ENCODE measurements around the gene BOD1L1.

The BOD1L1 gene

DNA sequence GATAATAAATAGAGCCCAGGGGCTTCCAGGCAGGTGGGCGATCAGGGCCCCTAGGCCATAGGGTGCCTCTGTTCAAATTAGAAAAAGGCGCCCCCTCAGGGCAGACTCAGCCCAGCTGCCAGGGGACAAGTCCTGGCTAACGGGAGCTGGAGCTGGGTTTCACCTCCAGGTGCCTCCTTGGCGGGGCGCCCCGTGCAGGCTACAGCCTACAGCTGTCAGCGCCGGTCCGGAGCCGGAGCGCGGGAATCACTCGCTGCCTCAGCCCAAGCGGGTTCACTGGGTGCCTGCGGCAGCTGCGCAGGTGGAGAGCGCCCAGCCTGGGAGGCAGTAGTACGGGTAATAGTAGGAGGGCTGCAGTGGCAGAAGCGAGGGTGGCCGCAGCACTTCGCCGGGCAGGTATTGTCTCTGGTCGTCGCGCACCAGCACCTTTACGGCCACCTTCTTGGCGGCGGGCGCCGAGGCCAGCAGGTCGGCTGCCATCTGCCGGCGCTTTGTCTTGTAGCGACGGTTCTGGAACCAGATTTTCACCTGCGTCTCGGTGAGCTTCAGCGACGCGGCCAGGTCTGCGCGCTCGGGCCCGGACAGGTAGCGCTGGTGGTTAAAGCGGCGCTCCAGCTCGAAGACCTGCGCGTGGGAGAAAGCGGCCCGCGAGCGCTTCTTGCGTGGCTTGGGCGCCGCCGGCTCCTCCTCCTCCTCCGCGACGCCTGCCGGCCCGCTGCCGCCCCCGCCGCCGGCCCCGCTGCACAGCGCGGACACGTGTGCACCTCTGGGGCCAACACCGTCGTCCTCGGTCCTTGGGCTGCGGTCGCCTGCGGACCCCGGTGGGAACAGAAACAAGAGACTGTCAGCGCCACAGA is 85.6 kb downstream of the BOD1L1 start:
- TF ChIP-seq, protein P1, sequence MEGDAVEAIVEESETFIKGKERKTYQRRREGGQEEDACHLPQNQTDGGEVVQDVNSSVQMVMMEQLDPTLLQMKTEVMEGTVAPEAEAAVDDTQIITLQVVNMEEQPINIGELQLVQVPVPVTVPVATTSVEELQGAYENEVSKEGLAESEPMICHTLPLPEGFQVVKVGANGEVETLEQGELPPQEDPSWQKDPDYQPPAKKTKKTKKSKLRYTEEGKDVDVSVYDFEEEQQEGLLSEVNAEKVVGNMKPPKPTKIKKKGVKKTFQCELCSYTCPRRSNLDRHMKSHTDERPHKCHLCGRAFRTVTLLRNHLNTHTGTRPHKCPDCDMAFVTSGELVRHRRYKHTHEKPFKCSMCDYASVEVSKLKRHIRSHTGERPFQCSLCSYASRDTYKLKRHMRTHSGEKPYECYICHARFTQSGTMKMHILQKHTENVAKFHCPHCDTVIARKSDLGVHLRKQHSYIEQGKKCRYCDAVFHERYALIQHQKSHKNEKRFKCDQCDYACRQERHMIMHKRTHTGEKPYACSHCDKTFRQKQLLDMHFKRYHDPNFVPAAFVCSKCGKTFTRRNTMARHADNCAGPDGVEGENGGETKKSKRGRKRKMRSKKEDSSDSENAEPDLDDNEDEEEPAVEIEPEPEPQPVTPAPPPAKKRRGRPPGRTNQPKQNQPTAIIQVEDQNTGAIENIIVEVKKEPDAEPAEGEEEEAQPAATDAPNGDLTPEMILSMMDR (IDR thresholded peaks at IDR 0.05), result peak; percentile 39
- Mint-ChIP-seq H3K9me3 (peaks cover 14% of the 10 kb centered on the region), H3K27me3 (ENCODE audit: low read depth, poor library complexity) (peaks cover 96% of the 10 kb centered on the region), H3K4me1 (peaks cover 35% of the 10 kb centered on the region), H3K4me3 (peak overlapping the region; percentile 93), H3K27ac (no peak overlapping the region), H3K36me3 (ENCODE audit: low read depth) (peaks cover 19% of the 10 kb centered on the region)
- DNase-seq, result peak; percentile 55

DNA sequence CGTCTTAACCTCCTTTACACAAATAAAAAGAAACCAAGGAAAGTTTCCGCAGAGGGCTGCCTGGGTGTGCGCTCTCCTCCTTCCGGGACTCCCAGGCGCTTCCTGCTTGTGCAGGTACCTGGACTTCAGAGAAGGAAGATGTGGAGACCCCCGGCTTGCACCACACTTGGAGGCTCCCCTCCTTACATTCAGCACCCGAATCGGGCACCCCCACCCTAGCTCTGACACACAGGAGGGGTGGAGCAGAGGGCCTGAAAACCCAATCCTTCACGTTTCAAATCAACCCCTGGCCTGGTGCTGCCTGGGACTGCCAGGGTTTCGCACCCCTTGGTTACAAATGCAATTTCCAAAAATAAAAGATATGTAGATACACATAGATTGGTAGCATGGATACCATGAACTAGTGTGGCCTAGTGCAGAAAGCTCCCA is 86.3 kb downstream of the BOD1L1 start:
- H3K4me3 Mint-ChIP-seq, result no peak overlapping the region
- H3K27ac Mint-ChIP-seq, result no peak overlapping the region
- peaks cover 96% of the 10 kb centered on the region for H3K27me3 Mint-ChIP-seq (ENCODE audit: low read depth, poor library complexity)
- H3K36me3 Mint-ChIP-seq (ENCODE audit: low read depth), result peaks cover 19% of the 10 kb centered on the region
- no peak for DNase-seq
- peaks cover 27% of the 10 kb centered on the region for H3K4me1 Mint-ChIP-seq
- TF ChIP-seq, protein P1 (IDR thresholded peaks at IDR 0.05), result no peak
- peaks cover 19% of the 10 kb centered on the region for H3K9me3 Mint-ChIP-seq

DNA sequence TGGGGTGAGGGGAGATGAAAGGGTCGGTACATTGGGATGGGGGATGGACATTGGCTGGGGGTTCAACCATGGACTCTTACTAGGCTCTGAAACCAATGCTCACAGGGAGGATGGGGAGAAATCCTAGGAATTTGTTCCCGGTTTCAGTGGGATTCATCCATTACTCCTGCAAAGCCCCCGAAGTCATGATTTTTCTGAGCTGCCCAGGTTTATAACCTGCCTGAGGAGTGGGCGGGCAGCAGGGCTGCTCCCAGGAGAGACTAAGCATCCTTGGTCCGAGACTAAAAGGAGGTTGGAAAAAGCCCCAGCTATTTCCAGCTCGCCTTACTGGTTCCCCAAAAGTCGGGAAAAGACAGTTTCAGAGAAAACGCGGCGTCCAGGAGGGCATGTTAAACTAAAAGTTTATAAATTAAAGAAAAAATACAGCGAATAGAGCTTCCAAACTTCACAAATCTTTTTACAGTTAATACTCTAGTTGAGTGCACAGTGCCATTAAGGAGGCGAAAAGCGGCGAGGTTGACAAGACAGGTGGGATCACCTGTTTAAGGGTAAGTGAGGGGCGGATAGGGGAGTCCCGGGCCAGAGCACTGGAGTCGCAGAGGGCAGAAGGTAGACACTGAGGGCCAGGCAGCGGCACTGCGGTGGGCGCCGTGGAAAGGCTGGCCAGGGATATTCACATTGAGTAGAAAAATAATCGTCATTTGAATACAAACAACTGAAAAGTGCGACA is 86.9 kb downstream of the BOD1L1 start:
- Mint-ChIP-seq H3K27ac (no peak overlapping the region), H3K4me1 (peaks cover 28% of the 10 kb centered on the region), H3K27me3 (ENCODE audit: low read depth, poor library complexity) (peaks cover 96% of the 10 kb centered on the region), H3K9me3 (peaks cover 19% of the 10 kb centered on the region), H3K36me3 (ENCODE audit: low read depth) (peaks cover 19% of the 10 kb centered on the region), H3K4me3 (no peak overlapping the region)
- TF ChIP-seq, protein P1 (IDR thresholded peaks at IDR 0.05), result no peak
- DNase-seq, result no peak

DNA sequence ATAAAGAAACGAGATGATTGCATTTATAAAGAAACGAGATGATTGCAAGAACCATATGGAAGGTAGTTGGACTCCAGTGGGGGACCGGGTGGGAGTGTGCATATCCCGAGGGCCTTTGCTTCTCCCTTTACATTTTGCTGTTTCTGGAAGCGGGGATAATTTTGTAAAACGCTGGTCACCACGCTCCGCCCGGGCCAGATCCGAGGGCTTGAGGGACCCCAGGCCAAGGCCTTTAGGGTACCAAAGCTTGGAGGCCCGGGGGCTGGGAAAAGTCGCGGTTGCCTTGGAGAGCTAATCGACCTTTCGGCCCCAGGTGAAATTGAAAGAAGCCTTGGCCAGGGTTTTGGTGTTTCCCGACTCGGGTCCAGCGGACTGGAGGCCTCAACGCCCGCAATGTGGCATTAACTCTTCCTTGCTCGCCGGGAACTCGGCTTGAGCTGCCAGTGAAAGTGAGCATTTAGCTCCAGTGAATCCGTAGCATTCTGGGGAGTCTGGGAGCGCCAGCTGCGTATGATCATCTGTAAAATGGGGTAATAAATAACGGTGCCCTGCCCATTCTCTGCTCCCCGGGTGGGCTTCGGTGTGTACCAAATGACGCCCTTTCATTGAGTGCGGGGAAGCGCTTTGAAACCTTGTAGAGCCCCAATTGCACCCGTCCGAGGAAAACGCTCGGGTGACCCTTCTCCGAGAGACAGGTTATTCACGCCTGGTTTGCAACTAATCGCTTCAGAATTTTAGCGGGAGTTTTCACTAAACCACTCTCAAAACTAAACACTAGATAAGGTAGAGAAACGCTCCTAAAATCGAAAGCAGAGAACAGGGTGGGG is 87.7 kb downstream of the BOD1L1 start:
- peaks cover 96% of the 10 kb centered on the region for H3K27me3 Mint-ChIP-seq (ENCODE audit: low read depth, poor library complexity)
- H3K27ac Mint-ChIP-seq, result no peak overlapping the region
- peaks cover 19% of the 10 kb centered on the region for H3K9me3 Mint-ChIP-seq
- TF ChIP-seq, protein P1 (IDR thresholded peaks at IDR 0.05), result no peak
- no peak for DNase-seq
- peaks cover 26% of the 10 kb centered on the region for H3K4me1 Mint-ChIP-seq
- peaks cover 19% of the 10 kb centered on the region for H3K36me3 Mint-ChIP-seq (ENCODE audit: low read depth)
- H3K4me3 Mint-ChIP-seq, result no peak overlapping the region

DNA sequence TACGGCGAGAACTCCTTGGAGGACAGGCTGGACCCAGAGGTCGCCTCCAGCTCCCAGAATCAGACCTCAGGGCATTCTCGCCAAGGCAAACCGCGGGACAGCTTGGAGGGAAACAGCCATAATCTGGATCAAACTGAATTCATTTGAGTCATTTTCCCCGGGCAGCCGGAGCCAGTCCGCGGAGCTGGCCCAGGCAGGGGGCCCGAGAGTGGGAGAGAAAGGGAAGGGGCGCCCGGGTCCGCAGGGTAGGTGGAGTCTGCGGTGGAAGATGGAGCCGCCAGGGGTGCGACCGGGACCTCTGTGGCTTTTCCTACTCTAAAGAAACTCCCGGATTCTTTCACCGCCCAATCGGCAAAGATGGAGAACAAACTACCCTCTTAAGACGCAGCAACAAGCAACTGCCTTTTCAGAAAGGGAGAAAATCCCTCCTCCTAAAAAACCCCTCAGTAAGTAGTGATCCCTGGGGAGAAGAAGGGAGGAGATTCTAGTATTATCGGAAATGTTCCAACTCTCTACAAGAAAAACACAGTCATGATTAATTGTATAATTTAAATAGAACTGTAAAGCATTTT is 88.4 kb downstream of the BOD1L1 start:
- Mint-ChIP-seq H3K36me3 (ENCODE audit: low read depth) (peaks cover 19% of the 10 kb centered on the region), H3K27me3 (ENCODE audit: low read depth, poor library complexity) (peaks cover 99% of the 10 kb centered on the region), H3K27ac (no peak overlapping the region), H3K9me3 (peaks cover 19% of the 10 kb centered on the region), H3K4me1 (peaks cover 30% of the 10 kb centered on the region), H3K4me3 (no peak overlapping the region)
- TF ChIP-seq, protein P1 (IDR thresholded peaks at IDR 0.05), result no peak
- DNase-seq, result no peak
